ENCODE data around the gene PALLD. TPM values are rescaled to one million over a fixed set of nuclear protein-coding genes. Genes with fewer than 3 reads are reported as not detected.

The PALLD gene
- total and polyA plus RNA-seq, 2 of the 8 experiments (the other 6 are each of a cell fraction or from before 2014, with no cell fraction given), result 10.5 to 25.0 TPM

- TF ChIP-seq SP4 (IDR thresholded peaks at IDR 0.05; ENCODE audit: low read length), result no peak
- no peak for TF ChIP-seq SRF (IDR thresholded peaks at IDR 0.05; ENCODE audit: low read depth, low read length)
- no peak for TF ChIP-seq CTBP2 (IDR thresholded peaks at IDR 0.05; ENCODE audit: borderline replicate concordance, insufficient read depth, insufficient read length, low read length)
These were observed 27.2 kb downstream of the PALLD start (continued) for GRCh38 chr4:168524006-168524405.

All from H1 (cell line).